ENCODE results near the gene ACER1. TPM values are rescaled to one million over a fixed set of nuclear protein-coding genes. Genes with fewer than 3 reads are reported as not detected.

The ACER1 gene, protein sequence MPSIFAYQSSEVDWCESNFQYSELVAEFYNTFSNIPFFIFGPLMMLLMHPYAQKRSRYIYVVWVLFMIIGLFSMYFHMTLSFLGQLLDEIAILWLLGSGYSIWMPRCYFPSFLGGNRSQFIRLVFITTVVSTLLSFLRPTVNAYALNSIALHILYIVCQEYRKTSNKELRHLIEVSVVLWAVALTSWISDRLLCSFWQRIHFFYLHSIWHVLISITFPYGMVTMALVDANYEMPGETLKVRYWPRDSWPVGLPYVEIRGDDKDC
- total RNA-seq (2016; rRNA removed; fragmentation: Illumina TruSeq; extraction: Trizol) (not detected in 2 replicates), polyA plus RNA-seq (2011; rRNA removed) (not detected in 2 replicates), polyA minus RNA-seq (2011; rRNA and poly(A)+ RNA removed; ENCODE audit: low replicate concordance) (not detected in 2 replicates), Bru-seq, nascent RNA (not detected), BruChase-seq, experiment 1, labeled RNA remaining after a 6-hour chase (percentile 7 among the genes with signal in this experiment), BruChase-seq, experiment 2, labeled RNA remaining after a 2-hour chase (percentile 6 among the genes with signal in this experiment)
- not detected in 2 replicates for total RNA-seq (2016; cell fraction: cytosol; rRNA removed; fragmentation: Illumina TruSeq; extraction: Trizol; ENCODE audit: low read depth)
- not detected in 2 replicates for total RNA-seq (2016; cell fraction: insoluble cytoplasmic fraction; rRNA removed; fragmentation: Illumina TruSeq; extraction: Trizol)
- not detected in 2 replicates for total RNA-seq (2016; cell fraction: membrane; rRNA removed; fragmentation: Illumina TruSeq; extraction: Trizol)
- not detected in 2 replicates for total RNA-seq (2016; cell fraction: nucleus; rRNA removed; fragmentation: Illumina TruSeq; extraction: Trizol)
- not detected in 2 replicates for polyA plus RNA-seq (2011; cell fraction: cytosol; rRNA removed)
- not detected in 2 replicates for polyA plus RNA-seq (2011; cell fraction: nucleus; rRNA removed)
- not detected in 2 replicates for polyA plus RNA-seq (2012)
- not detected in 2 replicates for polyA plus RNA-seq (2016; cell fraction: cytosol; fragmentation: Illumina TruSeq; extraction: Trizol; ENCODE audit: low read depth)
- not detected in 2 replicates for polyA plus RNA-seq (2016; cell fraction: insoluble cytoplasmic fraction; fragmentation: Illumina TruSeq; extraction: Trizol; ENCODE audit: low read depth)
- polyA plus RNA-seq (2016; cell fraction: membrane; fragmentation: Illumina TruSeq; extraction: Trizol; ENCODE audit: low read depth): not detected in 2 replicates
- polyA plus RNA-seq (2016; cell fraction: nucleus; fragmentation: Illumina TruSeq; extraction: Trizol; ENCODE audit: insufficient read depth, low read depth): not detected in 2 replicates
- polyA minus RNA-seq (2011; cell fraction: cytosol; rRNA and poly(A)+ RNA removed): not detected in 2 replicates
- not detected in 2 replicates for polyA minus RNA-seq (2011; cell fraction: nucleus; rRNA and poly(A)+ RNA removed)
- long read RNA-seq, experiment 1: 0 reads
- long read RNA-seq, experiment 2: 0 reads

GRCh38 chr19:6333439-6333838, at the start of gene ACER1:
TSS of gene ACER1 (minus strand) at chr19:6333612. CDS start at chr19:6333551, 61 bp downstream.
- CTCF ChIA-PET (ENCODE audit: low intra/inter-chr PET ratio, low total read pairs): no interaction called here
- ATAC-seq: no peak
- BruUV-seq (replicated peaks): no TSS peak
- in situ Hi-C loops (cut with HindIII; ENCODE audit: extremely low pct_ligation_motif_present, low pct_unique_long_range_greater_than_20kb) (no loop called here), intact Hi-C loops (cut with micrococcal nuclease; ENCODE audit: unreplicated experiment) (no loop called here)
- Histone ChIP-seq H3K4me2 (ENCODE audit: low read depth, low read length) (no peak within 1 kb of the TSS), H3K36me3 (replicated peaks in 1 of 2; ENCODE audit: control insufficient read depth in 1 of 2, insufficient read depth in 2 of 2, low read length in 2 of 2) (no peaks in the 10 kb centered on the region), H3K4me1 (ENCODE audit: insufficient read depth, low read length) (no peaks in the 10 kb centered on the region), H2AFZ (ENCODE audit: low read length) (no peak within 1 kb of the TSS), H3K4me3 (replicated peaks in 1 of 3; ENCODE audit: insufficient read depth in 1 of 3, low read depth in 2 of 3, low read length in 3 of 3) (no peak within 1 kb of the TSS), H3K9ac (ENCODE audit: insufficient read depth, low read depth, low read length) (no peak within 1 kb of the TSS), H4K20me1 (ENCODE audit: insufficient read depth, low read length) (no peaks in the 10 kb centered on the region), H3K27ac (ENCODE audit: extremely low read length, insufficient read depth, low read length) (no peak within 1 kb of the TSS), H3K9me3 (ENCODE audit: low read length) (no peaks in the 10 kb centered on the region), H3K79me2 (ENCODE audit: insufficient read depth, low read length) (no peaks in the 10 kb centered on the region), H3K27me3 (ENCODE audit: control insufficient read depth in 1 of 2, insufficient read depth in 2 of 2, low read length in 2 of 2) (peaks cover 0 to 13% of the 10 kb centered on the region in 2 experiments; a peak in 2 of 5 replicates)
- no peak for FAIRE-seq
- DNase-seq (ENCODE audit: low spot score): no peak
- 46% methylated on average over 15 of the region's 17 CpGs for WGBS (ENCODE audit: low lambda C conversion rate)
- TF ChIP-seq WIZ (CRISPR knock-in tag; IDR thresholded peaks at IDR 0.05) (no peak), ZNF180 (CRISPR knock-in tag; IDR thresholded peaks at IDR 0.05; ENCODE audit: borderline replicate concordance, low read depth) (no peak)
- POLR2A ChIA-PET: no interaction called here

DNA sequence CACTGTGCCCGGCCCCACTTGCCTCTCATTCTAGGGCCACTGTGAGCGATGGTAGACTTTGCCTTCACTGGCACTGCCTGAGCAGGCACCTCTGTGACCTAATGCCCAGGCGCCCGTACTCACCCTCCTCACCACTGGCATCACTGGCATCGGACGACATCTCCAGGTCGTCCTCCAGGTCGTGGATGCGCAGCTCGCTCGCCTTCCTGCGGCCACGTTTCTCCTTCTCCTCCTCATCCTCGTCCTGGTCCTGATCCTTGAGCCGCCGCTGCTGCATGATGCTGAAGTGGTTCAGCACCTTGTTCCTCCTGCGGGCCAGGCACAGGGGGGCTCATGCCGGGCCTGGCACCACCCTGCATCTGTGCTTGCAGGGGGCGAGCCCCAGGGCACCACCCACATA, 49.8 kb upstream of the ACER1 start:
- ATAC-seq (no peak), FAIRE-seq (no peak), DNase-seq (ENCODE audit: low spot score) (no peak)
- Histone ChIP-seq H3K9me3 (ENCODE audit: low read length) (no peaks in the 10 kb centered on the region), H3K27me3 (ENCODE audit: control insufficient read depth in 1 of 2, insufficient read depth in 2 of 2, low read length in 2 of 2) (no peaks in the 10 kb centered on the region), H3K36me3 (replicated peaks in 1 of 2; ENCODE audit: control insufficient read depth in 1 of 2, insufficient read depth in 2 of 2, low read length in 2 of 2) (peaks cover 24 to 64% of the 10 kb centered on the region in 2 experiments), H3K79me2 (ENCODE audit: insufficient read depth, low read length) (no peaks in the 10 kb centered on the region), H3K4me1 (ENCODE audit: insufficient read depth, low read length) (no peaks in the 10 kb centered on the region), H4K20me1 (ENCODE audit: insufficient read depth, low read length) (peaks cover 3% of the 10 kb centered on the region; the same call in 1 of the 2 replicates), H3K4me3 (replicated peaks in 1 of 3; ENCODE audit: insufficient read depth in 1 of 3, low read depth in 2 of 3, low read length in 3 of 3) (no peak overlapping the region), H3K9ac (ENCODE audit: insufficient read depth, low read depth, low read length) (no peak overlapping the region), H3K4me2 (ENCODE audit: low read depth, low read length) (no peak overlapping the region), H3K27ac (ENCODE audit: extremely low read length, insufficient read depth, low read length) (no peak overlapping the region), H2AFZ (ENCODE audit: low read length) (no peak overlapping the region)
- 100% methylated on average over 18 of the region's 19 CpGs for WGBS (ENCODE audit: low lambda C conversion rate)
- in situ Hi-C loops (cut with HindIII; ENCODE audit: extremely low pct_ligation_motif_present, low pct_unique_long_range_greater_than_20kb): no loop called here
- CTCF ChIA-PET (ENCODE audit: low intra/inter-chr PET ratio, low total read pairs): no interaction called here
- TF ChIP-seq, protein P1, sequence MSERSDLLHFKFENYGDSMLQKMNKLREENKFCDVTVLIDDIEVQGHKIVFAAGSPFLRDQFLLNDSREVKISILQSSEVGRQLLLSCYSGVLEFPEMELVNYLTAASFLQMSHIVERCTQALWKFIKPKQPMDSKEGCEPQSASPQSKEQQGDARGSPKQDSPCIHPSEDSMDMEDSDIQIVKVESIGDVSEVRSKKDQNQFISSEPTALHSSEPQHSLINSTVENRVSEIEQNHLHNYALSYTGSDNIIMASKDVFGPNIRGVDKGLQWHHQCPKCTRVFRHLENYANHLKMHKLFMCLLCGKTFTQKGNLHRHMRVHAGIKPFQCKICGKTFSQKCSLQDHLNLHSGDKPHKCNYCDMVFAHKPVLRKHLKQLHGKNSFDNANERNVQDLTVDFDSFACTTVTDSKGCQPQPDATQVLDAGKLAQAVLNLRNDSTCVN (CRISPR knock-in tag; IDR thresholded peaks at IDR 0.05; ENCODE audit: borderline replicate concordance): no peak
- TF ChIP-seq POLR2AphosphoS2 (IDR thresholded peaks at IDR 0.05; ENCODE audit: low read depth, low read length): no peak
- 0 out of 2 replicates have a peak, but pooled peaks have one; percentile 28 for TF ChIP-seq RBFOX2 (IDR thresholded peaks at IDR 0.05; ENCODE audit: low read depth, low read length)
- POLR2A ChIA-PET: interaction anchor here (1.2 kb wide), 1 partner anchor 19 kb away, joined by 3 read pairs; no protein-coding TSS in a partner anchor
- no TSS peak for BruUV-seq (replicated peaks)
- intact Hi-C loops (cut with micrococcal nuclease; ENCODE audit: unreplicated experiment): no loop called here
